ENCODE results near the gene PRIMPOL. TPM values are rescaled to one million over a fixed set of nuclear protein-coding genes. Genes with fewer than 3 reads are reported as not detected.

PRIMPOL gene
- total and polyA plus RNA-seq, 7 donors = 4.2 to 11.1 (median 5.7) TPM

DNA sequence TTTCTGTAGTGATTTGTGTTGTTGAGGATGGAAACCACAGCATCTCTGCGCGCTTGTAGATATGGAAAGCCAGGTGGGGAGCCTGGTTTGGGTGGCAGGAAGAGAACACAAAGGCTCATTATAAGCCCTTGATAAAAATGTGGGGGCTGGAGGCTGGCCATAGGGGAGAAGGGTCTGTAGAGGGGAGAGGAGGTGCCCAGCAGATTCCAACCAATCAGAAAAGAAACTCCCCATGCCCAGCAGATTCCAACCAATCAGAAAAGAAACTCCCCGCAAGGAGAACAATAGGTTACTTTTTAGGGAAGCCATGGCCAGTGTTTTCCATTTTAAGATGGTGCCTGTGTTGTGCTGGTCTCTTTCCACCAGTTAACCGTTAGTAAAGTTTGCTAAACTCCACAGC is 94.1 kb downstream of the PRIMPOL start:
- H3K27me3 ChIP-seq (ENCODE audit: insufficient read depth in 3 of 3, low read length in 2 of 3) = no peaks in the 10 kb centered on the region
- H3K36me3 ChIP-seq (ENCODE audit: insufficient read depth in 1 of 2, low read depth in 1 of 2) = no peaks in the 10 kb centered on the region
- ATAC-seq = no peak
- 92 to 97% (median 95%) methylated on average over 4 of the region's 4 CpGs for WGBS, 3 donors
- DNase-seq = no peak
- no peak overlapping the region for H3K27ac ChIP-seq
- no peak overlapping the region for H3K4me3 ChIP-seq
- intact Hi-C loops (cut with DNase I) = loop anchor here in 1 of 2 donors (10.0 kb wide), 1 partner anchor 351 kb away; no protein-coding TSS in a partner anchor
- TF ChIP-seq, protein P1, sequence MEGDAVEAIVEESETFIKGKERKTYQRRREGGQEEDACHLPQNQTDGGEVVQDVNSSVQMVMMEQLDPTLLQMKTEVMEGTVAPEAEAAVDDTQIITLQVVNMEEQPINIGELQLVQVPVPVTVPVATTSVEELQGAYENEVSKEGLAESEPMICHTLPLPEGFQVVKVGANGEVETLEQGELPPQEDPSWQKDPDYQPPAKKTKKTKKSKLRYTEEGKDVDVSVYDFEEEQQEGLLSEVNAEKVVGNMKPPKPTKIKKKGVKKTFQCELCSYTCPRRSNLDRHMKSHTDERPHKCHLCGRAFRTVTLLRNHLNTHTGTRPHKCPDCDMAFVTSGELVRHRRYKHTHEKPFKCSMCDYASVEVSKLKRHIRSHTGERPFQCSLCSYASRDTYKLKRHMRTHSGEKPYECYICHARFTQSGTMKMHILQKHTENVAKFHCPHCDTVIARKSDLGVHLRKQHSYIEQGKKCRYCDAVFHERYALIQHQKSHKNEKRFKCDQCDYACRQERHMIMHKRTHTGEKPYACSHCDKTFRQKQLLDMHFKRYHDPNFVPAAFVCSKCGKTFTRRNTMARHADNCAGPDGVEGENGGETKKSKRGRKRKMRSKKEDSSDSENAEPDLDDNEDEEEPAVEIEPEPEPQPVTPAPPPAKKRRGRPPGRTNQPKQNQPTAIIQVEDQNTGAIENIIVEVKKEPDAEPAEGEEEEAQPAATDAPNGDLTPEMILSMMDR (IDR thresholded peaks at IDR 0.05) = no peak
- peaks cover 33% of the 10 kb centered on the region for H3K4me1 ChIP-seq
- H3K9me3 ChIP-seq = no peaks in the 10 kb centered on the region

DNA sequence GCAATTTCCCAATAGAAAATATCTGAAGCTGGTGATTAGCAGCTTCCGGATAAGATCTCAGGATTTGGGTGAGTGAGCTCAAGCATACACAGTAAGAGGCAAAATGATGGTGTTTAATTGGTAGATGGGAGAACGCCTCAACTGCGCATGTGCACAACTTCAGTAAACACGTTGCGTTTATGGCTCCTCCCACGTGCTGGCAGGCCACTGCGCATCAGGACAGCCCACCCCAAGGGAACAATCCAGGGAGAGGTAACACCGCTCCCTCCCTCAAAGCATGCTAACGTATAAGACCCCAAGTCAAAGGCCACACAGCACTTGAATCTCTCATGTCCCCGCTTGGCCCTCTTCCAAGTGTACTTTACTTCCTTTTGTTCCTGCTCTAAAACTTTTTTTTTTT is 94.7 kb downstream of the PRIMPOL start:
- no peaks in the 10 kb centered on the region for H3K36me3 ChIP-seq (ENCODE audit: insufficient read depth in 1 of 2, low read depth in 1 of 2)
- ATAC-seq (no peak), DNase-seq (no peak)
- 91 to 97% (median 93%) methylated on average over 10 of the region's 10 CpGs for WGBS, 3 donors
- no peak overlapping the region for H3K27ac ChIP-seq
- TF ChIP-seq, protein P1 (IDR thresholded peaks at IDR 0.05) = no peak
- no peaks in the 10 kb centered on the region for H3K9me3 ChIP-seq
- intact Hi-C loops (cut with DNase I) = loop anchor here in 1 of 2 donors (10.0 kb wide), 1 partner anchor 351 kb away; no protein-coding TSS in a partner anchor
- peaks cover 37% of the 10 kb centered on the region for H3K4me1 ChIP-seq
- H3K27me3 ChIP-seq (ENCODE audit: insufficient read depth in 3 of 3, low read length in 2 of 3) = no peaks in the 10 kb centered on the region
- H3K4me3 ChIP-seq = no peak overlapping the region

Other genes starting within 250 kb of the PRIMPOL start
- gene IRF2, start 175.2 kb upstream of the PRIMPOL start, total RNA-seq = 10 to 100 TPM; 14.6 to 23.4 (median 16.3) TPM
- 10 to 100 TPM in 2 of 3 donors, 1 to 10 TPM in 1; 6.7 to 28.9 (median 21.1) TPM for gene IRF2, start 175.2 kb upstream of the PRIMPOL start, polyA plus RNA-seq
- gene CASP3, start 291 bp upstream of the PRIMPOL start, total RNA-seq = 10 to 100 TPM; 13.8 to 49.7 (median 20.5) TPM
- 10 to 100 TPM; 16.1 to 46.6 (median 39.8) TPM for gene CASP3, start 291 bp upstream of the PRIMPOL start, polyA plus RNA-seq
- 1 to 10 TPM in 2 of 4 donors, under 1 TPM in 2; 0.63 to 1.6 (median 0.93) TPM for gene CENPU, start 84.4 kb downstream of the PRIMPOL start, total RNA-seq
- 1 to 10 TPM in 2 of 3 donors, under 1 TPM in 1; 0.91 to 2.0 (median 1.1) TPM for gene CENPU, start 84.4 kb downstream of the PRIMPOL start, polyA plus RNA-seq
- gene ACSL1, start 176.2 kb downstream of the PRIMPOL start, total RNA-seq = 1,000 to 10,000 TPM in 2 of 4 donors, 100 to 1,000 TPM in 2; 257 to 1,392 (median 704) TPM
- gene ACSL1, start 176.2 kb downstream of the PRIMPOL start, polyA plus RNA-seq = 1,000 to 10,000 TPM in 1 of 3 donors, 100 to 1,000 TPM in 2; 435 to 1,333 (median 781) TPM

Data from psoas muscle (tissue), 8 donors.